Measurements from ENCODE around the gene RTTN.
"Not testable (repeated sequence)": the region's sequence is repeated elsewhere in the genome, so short reads cannot be mapped to it uniquely, and the experiment has no call there.

RTTN gene

DNA sequence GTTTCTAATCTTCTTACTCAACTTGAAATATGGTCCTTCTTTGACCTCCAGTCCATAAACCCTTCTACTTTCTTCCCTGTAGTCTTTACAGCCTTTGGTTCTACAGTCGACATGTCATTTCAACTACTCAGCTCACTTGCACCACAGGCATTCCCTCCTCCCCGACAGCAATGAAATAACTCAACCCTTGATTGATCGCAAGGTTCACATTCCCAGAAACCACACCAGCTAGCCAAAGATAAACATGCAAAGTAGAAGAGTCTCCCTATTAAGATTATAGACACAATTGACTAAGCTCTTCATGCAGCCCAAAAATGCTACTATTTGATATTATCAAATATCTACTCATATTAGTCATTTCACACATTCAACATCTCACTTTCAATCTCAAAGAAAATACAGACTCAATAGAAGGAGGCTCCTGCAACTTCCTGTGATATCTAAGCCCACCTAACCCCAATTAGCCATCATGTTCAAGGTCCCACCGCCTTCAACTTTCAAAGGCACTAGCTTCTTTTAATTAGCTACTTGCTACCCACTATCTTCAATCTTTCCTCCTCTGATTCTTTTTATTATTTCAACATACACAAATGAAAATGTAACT lies 50.8 kb downstream of the RTTN start:
- H3K27ac ChIP-seq: no peak overlapping the region
- no peak for DNase-seq (ENCODE audit: low read depth, low spot score)

DNA sequence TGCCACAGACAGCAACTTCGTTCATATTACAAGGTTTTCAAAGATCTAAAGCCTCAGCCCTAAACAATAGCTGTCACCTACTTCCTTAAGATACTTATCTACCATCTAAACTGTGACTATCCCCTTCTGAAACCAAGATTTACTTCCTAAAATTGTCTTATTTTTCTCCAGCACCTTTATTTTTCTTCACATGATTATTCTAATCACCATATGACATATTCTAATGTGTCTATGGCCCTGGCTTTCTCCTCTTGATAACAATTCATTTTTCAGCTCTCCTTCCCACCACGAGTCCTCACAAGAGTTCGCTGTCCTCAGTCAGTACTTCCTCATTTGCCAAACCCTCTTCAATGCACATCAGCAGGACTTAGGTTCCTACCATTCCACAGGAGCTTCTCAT lies 53.9 kb downstream of the RTTN start:
- DNase-seq (ENCODE audit: low read depth, low spot score): no peak
- no peak overlapping the region for H3K27ac ChIP-seq

DNA sequence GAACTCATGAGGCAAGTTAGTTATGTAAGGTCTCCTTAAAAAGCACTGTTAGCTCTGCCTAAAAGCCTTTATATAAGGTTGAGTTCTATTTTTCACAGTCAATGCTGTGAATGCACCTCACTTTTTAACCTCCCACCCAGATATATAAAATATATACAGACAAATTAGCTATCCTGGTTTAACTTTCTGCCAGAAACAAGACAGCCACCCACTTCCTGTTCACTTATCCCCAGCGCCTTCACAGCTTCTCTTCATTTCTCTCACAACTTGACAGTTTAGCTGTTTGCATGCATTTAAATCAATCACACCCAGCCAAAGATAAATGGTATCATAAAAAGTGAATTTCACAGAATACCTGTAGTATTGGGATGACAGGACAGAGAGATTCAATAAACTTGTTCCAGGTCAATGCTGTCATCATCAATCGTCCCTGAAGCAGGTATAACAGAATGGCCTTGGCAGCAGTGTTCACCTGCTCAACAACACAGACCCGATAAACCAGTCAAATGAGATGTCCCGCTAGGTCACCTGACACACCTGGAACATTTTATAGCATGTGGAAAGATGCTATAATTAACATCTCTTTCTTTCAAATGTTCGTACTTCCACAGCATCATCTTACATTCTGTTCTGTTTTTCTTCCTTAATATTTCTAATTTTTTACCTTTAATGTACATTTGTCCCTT lies 55.7 kb downstream of the RTTN start:
- H3K27ac ChIP-seq: no peak overlapping the region
- DNase-seq (ENCODE audit: low read depth, low spot score): no peak

DNA sequence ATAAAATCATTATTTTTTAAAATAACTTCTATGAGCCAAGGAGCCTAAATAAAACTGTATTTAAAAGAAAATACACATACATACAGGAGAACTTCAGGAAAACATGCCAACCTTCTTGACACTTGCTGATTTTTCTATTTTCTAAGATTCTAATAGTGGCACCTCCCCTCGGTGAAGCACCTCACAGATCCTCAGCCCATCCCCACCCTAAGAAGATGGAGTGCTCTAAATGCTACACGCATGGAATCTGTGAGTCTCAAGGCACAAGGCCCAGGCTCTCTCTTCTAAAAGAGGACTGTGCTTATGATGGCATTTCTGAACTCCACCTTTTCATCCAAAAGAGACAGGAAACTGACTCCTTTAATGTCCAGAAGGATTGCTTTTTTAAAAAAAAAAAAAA lies 56.3 kb downstream of the RTTN start:
- no peak overlapping the region for H3K27ac ChIP-seq
- DNase-seq (ENCODE audit: low read depth, low spot score): no peak

DNA sequence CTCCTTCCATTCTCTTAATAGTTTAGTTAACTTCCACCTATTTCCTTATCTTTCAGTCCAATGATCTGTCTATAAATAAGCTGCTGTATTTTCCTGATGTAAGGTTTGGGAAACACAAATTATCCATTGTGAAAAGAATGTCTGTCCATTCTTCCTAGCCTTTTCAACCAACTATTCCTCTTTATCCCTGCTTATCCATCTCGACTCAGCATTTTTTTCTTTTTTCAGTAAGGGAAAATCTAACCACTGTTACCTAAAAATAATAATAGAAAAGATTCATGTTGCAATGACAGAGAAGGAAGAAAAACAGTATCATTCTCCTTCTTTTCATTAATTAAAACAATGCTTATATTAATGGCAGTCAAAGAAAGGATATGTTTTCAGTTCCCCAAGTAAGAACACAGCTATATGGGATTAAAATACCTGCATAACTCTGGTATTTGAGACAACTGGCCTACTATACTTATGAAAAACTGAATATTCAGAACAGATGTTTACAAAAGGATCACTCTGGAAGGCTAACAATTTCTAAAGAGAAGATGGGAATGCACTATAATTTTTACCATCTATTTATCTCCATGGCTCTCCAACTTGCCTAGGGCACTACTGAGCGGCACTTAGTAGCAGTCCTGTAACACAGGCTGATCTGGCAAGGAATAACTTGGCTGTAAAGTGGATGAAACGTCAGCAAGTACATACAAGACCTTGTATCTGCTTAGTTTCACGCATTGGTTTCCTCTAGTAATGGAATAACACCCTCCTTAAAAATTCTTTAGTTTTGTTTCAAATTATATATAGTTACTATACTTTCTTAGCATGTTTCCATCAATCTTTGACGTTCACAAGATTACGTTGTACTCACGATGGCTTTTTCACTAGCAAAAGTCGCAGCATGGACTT lies 57.2 kb downstream of the RTTN start:
- no peak overlapping the region for H3K27ac ChIP-seq
- no peak for DNase-seq (ENCODE audit: low read depth, low spot score)

DNA sequence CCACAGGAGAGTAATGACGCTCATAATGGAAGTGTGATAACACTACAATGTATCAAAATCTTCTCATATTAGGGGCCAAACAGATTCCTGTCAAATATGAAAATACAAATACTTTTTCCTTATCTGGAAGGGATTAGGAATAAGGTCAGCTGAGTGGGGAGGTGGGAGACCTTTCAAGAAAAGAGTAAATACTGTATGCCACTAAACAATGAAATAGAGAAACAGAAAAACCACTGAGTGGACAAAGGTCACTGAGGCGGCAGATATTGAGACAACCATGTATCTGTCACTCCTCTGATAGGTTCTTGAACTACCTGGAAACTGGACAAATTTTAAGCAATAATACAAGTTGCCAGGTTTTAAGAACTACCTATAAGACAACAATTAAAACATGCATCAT lies 59.3 kb downstream of the RTTN start:
- H3K27ac ChIP-seq: no peak overlapping the region
- DNase-seq (ENCODE audit: low read depth, low spot score): no peak

DNA sequence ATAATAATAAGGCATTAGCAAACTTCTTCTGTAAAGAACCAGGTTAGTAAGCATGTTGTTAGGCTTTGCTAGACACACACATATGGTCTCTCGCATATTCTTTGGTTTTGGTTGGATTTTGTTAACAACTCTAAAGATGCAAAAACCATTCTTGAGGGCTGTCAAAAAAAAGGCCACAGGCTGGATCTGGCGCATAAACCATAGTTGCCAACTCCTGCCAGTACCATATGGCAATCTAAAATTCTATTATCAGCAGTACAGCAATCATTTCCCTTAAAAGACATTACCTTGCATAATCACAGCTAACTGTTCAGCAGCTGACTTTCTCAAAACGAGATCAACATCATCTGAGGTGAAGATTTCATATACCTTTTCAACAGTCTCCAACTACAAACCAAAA lies 63.5 kb downstream of the RTTN start:
- no peak for DNase-seq (ENCODE audit: low read depth, low spot score)

DNA sequence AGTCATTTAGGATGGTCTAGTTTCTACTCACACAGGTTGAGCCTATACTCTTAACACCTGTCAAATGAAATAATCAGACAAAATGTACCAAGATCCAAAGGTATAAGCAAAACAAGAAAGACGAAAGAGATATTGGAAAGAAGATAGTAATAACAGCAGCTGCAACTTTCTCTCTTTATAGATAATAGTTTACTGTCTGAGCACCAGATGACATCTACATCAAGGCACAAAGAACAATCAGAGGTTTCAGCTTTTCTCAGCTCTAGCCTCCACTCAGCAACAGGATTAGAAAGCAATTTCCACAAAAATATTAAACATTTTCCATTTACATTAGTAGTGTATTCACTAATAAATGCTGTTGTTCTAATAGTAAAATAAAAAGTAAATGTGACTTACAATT lies 66.3 kb downstream of the RTTN start:
- no peak overlapping the region for H3K27ac ChIP-seq
- no peak for DNase-seq (ENCODE audit: low read depth, low spot score)

More for the DNA sequence above, 63.5 kb downstream of the RTTN start:
- H3K27ac ChIP-seq: no peak overlapping the region

DNA sequence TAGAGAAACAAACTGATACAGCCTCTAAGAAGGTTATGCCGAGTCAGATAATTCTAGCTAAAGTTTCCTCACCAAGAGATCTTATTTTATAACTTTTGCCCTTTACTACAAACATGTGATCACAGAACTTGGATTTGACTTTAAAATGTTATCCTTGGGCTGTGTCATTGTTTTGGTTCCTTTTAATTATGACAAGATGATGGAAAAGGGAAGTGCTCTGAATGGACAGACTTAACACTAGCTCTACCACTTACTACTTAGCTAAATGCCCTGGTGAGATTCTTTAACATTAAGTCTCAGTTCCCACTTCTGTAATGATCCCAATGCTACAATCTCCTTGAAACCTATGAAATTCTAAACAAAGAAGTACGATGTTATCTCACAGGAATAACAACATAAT lies 69.9 kb downstream of the RTTN start:
- no peak for DNase-seq (ENCODE audit: low read depth, low spot score)
- H3K27ac ChIP-seq: no peak overlapping the region

DNA sequence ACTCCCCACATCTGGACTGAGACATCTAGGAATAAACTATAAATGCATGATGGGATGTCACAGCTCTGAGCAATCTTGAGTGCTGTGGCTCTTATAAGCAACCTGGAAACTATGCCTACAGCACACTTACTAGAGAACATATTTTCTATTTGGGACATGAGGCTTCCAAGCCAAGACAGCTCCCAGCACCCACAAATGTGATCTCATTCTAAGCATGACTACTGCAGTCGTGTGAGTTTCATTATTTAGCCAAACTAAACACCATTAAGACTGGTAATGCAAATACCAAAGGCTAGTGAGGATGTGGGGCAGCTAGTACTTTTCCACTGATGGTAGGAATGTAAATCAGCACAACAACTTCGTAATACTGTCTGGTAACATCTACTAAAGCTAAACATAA lies 72.5 kb downstream of the RTTN start:
- H3K27ac ChIP-seq: no peak overlapping the region
- peak; percentile 8 for DNase-seq (ENCODE audit: low read depth, low spot score)

DNA sequence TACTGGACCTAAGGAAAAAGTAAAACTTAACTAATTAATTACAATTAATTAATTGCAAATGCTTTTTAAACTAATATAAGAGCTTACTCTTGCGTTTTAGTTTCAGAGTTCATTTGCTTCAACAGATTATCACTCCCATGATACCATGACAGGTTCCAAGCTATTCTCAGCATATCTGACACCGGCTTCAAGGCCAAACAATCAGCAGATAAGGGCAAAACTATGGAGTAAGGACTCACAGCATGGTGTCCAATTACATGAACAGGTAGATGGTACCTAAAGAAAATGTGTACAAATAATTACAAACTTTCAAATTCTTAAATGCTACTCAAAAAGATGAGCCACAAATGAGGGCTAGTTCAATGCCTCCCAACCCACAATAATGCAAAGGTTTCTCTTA lies 77.2 kb downstream of the RTTN start:
- no peak for DNase-seq (ENCODE audit: low read depth, low spot score)
- no peak overlapping the region for H3K27ac ChIP-seq

DNA sequence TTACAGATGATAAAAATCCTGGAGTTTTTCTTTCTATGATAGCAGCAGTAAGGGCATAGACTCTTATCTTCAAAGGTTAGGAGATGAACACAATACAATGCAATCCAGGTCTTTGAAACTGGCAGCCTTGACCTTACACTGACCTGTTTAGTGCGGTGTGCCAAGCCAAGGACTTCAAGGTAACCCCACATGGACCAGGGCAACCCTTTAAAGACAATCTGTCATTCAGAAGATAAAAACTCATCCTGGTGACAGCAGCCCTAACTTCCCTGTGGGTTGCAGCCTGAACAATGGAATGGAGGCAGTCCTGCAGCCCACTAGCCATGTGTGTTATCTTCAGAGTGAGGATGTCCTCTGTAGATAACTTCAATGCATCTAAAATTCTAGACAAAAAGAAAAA lies 78.1 kb downstream of the RTTN start:
- no peak for DNase-seq (ENCODE audit: low read depth, low spot score)
- H3K27ac ChIP-seq: no peak overlapping the region

DNA sequence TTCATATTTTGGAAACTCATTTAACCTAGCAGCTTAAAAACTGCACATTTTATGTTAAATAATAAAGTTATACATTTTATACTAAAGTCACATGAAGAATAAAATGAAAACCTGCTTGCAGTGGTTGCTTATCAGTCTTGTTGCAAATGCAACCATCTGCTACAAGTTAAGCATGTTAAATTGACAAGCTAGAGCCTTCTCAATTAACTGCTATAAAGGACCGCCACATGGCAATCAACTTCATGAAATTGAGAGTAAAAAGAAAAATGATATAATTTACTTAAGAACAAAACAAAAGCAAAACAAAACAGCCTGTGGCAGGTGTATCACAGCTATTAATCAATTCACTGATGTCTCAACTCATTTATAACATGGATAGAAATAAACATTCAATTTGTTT lies 78.7 kb downstream of the RTTN start:
- DNase-seq (ENCODE audit: low read depth, low spot score): no peak
- no peak overlapping the region for H3K27ac ChIP-seq

DNA sequence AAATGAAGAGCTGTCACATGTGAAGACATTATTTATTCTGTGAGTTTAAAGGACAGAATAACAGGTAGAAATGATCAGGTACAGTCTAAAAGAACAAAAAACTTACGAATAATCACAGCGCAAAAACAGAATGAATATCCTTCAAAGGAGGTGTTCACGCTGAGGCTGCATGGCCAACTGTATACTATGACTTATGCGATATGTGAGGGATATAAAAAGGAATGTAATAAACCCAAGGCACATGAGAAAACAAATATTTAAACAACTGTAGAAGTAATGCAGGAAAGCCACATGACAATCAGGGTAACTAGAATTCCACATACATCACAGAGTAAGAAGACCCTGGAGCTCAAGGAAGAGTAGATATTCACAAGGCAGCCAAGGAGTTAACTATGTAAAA lies 81.3 kb downstream of the RTTN start:
- no peak for DNase-seq (ENCODE audit: low read depth, low spot score)
- H3K27ac ChIP-seq: no peak overlapping the region

DNA sequence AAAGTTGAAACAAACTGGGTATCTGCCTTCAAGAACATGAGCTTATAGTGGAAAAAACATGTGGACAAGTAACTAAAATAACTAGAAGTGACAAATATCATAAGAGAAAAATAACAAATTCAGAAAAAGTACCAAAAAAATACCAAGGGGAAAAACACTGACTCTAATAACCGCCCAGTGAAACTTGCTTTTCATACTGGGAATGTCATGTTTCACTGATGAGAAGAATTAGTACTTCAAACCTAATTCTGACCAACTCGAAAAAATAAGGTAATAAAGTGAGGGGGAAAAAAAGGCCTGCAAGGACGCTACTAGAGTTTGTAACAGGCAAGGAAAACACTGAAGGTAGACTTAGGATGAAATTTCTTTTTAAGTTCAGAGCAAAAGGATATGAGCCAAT lies 83.6 kb downstream of the RTTN start:
- H3K27ac ChIP-seq: no peak overlapping the region

DNA sequence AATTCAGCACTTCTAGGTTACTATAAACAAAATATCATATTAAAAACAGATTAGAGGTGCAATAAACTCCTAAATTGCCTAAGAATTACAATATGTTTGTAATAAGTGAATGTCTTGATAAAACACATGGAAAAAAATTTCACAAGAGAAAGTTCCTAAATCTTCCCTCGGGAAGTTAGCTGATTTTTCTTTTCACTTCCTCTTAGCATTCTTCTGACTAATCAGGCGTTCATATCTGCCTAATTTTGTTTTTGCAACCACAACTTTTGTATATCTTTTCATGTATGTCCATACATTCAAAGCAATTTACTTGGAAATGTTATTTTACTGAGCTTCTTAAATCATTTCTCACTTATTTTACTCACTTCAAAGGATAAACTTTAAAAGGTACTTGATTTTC lies 88.5 kb downstream of the RTTN start:
- no peak for DNase-seq (ENCODE audit: low read depth, low spot score)

More for the DNA sequence above, 83.6 kb downstream of the RTTN start:
- DNase-seq (ENCODE audit: low read depth, low spot score): no peak

DNA sequence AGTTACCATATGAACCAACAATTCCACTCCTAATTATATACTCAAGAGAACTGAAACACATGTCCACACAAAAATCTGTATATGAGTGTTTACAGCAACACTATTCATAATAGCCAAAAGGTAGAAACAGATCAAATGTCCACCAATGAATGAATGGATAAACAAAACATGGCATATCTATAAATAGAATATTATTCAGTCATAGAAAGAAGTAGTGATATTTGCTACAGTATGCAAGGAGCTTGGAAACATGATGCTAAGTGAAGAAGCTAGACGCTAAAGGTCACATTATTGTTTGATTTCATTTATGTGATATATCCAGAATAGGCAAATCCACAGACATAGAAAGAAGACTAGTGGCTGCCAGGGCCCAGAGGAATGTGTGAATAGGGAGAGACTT lies 92.0 kb downstream of the RTTN start:
- H3K27ac ChIP-seq: no peak overlapping the region
- DNase-seq (ENCODE audit: low read depth, low spot score): no peak

More for the DNA sequence above, 88.5 kb downstream of the RTTN start:
- no peak overlapping the region for H3K27ac ChIP-seq

DNA sequence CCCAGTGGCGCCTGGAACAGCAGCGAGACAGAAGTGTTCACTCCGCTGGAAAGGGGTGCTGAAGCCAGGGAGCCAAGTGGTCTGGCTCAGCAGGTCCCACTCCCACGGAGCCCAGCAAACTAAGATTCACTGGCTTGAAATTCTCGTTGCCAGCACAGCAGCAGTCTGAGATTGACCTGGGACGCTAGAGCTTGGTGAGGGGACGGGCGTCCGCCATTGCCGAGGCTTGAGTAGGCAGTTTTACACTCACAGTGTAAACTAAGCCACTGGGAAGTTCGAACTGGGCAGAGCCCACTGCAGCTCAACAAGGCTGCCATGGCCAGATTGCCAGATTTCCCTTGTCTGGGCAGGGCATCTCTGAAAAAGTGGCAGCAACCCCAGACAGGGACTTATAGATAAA lies 94.8 kb downstream of the RTTN start:
- no peak for DNase-seq (ENCODE audit: low read depth, low spot score)
- H3K27ac ChIP-seq: no peak overlapping the region

DNA sequence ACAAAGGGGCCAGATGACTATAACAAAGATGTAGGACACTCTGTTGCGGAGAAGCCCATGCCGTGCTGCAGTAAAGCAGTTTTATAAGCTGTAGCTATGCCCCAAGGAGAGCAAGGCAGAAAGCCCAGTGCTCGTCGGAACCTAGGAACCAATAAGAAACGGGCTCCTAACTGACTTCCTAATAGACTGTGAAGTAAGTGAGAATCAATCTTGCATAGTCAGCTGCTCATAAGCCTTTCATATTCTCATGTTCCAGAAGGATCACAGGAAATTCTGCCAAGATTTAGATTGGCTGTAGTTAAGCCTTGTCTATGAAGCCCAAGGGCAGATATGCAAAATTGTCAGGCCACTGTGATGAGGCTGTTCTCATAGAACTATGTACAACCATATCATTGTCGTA lies 98.4 kb downstream of the RTTN start:
- DNase-seq (ENCODE audit: low read depth, low spot score): no peak
- H3K27ac ChIP-seq: no peak overlapping the region

DNA sequence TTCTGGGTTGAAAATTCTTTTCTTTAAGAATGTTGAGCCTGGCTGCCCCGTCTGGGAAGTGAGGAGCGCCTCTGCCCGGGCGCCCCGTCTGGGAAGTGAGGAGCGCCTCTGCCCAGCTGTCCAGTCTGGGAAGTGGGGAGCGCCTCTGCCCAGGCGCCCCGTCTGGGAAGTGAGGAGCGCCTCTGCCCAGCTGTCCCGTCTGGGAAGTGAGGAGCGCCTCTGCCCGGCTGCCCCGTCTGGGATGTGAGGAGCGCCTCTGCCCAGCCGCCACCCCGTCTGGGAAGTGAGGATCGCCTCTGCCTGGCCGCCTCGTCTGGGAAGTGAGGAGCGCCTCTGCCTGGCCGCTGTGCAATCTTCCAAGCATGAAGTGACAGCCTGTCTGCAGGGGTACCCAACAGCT lies 102.6 kb downstream of the RTTN start:
- DNase-seq (ENCODE audit: low read depth, low spot score); H3K27ac ChIP-seq: not testable (repeated sequence)

DNA sequence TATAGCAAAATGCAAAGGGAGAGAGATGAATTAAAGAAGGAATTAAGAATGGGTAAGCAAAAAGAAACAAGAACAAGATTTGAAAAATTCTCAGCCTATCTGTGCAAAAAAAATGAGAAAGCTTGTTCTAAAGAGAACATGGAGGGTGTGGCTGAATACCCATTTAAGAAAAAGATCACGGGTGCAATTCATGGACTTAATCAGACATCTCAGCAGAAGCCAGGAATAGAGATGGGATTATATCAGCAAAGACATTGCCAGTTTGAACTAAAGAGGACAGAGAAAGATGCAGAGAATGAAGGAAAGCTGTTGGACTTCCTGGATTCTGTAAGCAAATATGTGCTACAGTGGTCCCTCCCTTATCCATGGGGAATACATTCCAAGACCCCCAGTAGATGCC lies 115.6 kb downstream of the RTTN start:
- no peak for DNase-seq (ENCODE audit: low read depth, low spot score)
- no peak overlapping the region for H3K27ac ChIP-seq
